C4-2B (cell line): ENCODE data around the gene TELO2.

Experiments used
- CTCF ChIP-seq: fragments of 450-650 bp; conservative IDR thresholded peaks from 2 replicates; pipeline ENCODE4 v1.5.1; 2017; ENCODE audit warnings: mild to moderate bottlenecking
- ZFX ChIP-seq: fragments of 450-650 bp; IDR thresholded peaks from 2 replicates; pipeline ENCODE4 v1.6.1; 2017

GRCh38 chr16:1446296-1447080 is 46.7 kb upstream of the TELO2 start:
- TF ChIP-seq CTCF: no peak
- TF ChIP-seq ZFX: no peak
